ENCODE measurements around the gene SPATC1L.

DNA sequence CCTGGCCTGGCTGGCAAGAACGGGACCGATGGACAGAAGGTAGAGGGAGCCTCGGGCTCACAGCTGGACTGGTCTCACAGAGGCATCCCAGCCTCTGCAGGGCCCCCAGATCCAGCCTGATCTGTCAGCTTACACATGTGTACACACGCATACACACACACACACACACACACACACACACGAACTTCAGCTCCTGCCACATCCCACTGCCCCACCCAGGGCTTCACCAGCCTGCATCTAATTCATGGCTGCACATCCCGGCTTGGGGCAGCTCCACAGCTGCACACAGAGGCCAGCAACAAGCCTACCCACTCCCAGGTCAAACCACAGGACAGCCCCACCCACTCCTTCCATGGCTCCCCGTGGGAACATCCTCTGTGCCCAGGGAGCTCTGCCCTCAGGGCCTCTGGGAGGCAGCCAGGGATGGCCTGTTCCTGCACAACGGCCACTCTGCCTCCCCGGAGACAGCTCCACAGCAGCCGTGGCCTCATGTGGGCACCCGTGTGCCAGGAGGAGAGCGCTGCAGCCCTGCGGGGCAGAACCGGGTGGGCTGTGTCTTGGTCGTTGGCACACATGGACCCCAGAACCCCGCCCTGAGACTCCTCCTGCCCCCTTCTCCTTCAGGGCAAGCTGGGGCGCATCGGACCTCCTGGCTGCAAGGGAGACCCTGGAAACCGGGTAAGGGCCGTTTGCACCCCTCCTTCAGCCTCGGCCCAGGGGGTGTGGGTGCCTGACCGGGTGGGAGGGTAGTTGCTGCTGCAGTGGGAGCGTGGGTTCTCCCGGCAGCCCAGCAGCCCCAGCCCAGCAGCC lies 67.3 kb downstream of the SPATC1L start:
- TF ChIP-seq YY1 (IDR thresholded peaks at IDR 0.05; ENCODE audit: insufficient read depth, insufficient read length) (no peak), ZNF274 (IDR thresholded peaks at IDR 0.05; ENCODE audit: low read depth, low read length) (no peak), SUZ12 (IDR thresholded peaks at IDR 0.05; ENCODE audit: extremely low read depth, insufficient read depth, insufficient read length) (no peak)
